ENCODE data around the gene CAMP. TPM values are rescaled to one million over a fixed set of nuclear protein-coding genes. Genes with fewer than 3 reads are reported as not detected.

The CAMP gene
- not detected for total RNA-seq

GRCh38 chr3:48222616-48223513 lies at the start of gene CAMP:
Gene CAMP (plus strand): TSS chr3:48223495. CDS start chr3:48223512, 17 bp downstream.
- H3K36me3 Mint-ChIP-seq (ENCODE audit: low read depth): no peaks in the 10 kb centered on the region
- H3K4me3 Mint-ChIP-seq: no peak within 1 kb of the TSS
- POLR2A ChIA-PET: no interaction called here
- H3K27me3 Mint-ChIP-seq: peaks cover 2% of the 10 kb centered on the region
- no peaks in the 10 kb centered on the region for H3K4me1 Mint-ChIP-seq
- CTCF ChIA-PET: no interaction called here
- no peaks in the 10 kb centered on the region for H3K9me3 Mint-ChIP-seq
- no peak for DNase-seq
- no peak within 1 kb of the TSS for H3K27ac Mint-ChIP-seq

GRCh38 chr3:48178072-48178471 lies 45.2 kb upstream of the CAMP start:
- peaks cover 84% of the 10 kb centered on the region for H3K36me3 Mint-ChIP-seq (ENCODE audit: low read depth)
- H3K9me3 Mint-ChIP-seq: no peaks in the 10 kb centered on the region
- ChIA-PET CTCF (no interaction called here), POLR2A (interaction anchor here (0.9 to 1.2 kb wide), 3 partner anchors 9 to 11 kb away, joined by 4 read pairs; partner anchors contain the start of gene CDC25A)
- H3K4me1 Mint-ChIP-seq: peaks cover 10% of the 10 kb centered on the region
- H3K27ac Mint-ChIP-seq: no peak overlapping the region
- DNase-seq: no peak
- no peak overlapping the region for H3K4me3 Mint-ChIP-seq
- H3K27me3 Mint-ChIP-seq: no peaks in the 10 kb centered on the region

GRCh38 chr3:48180021-48180420 lies 43.3 kb upstream of the CAMP start:
- ChIA-PET POLR2A (no interaction called here), CTCF (interaction anchor here (0.7 kb wide), 1 partner anchor 10 kb away, joined by 4 read pairs; no protein-coding TSS in a partner anchor)
- no peak for DNase-seq
- H3K4me1 Mint-ChIP-seq: peaks cover 19% of the 10 kb centered on the region
- H3K9me3 Mint-ChIP-seq: no peaks in the 10 kb centered on the region
- H3K4me3 Mint-ChIP-seq: no peak overlapping the region
- H3K36me3 Mint-ChIP-seq (ENCODE audit: low read depth): peaks cover 83% of the 10 kb centered on the region
- H3K27me3 Mint-ChIP-seq: no peaks in the 10 kb centered on the region
- no peak overlapping the region for H3K27ac Mint-ChIP-seq

GRCh38 chr3:48180531-48181253 lies 42.6 kb upstream of the CAMP start:
- no peak for DNase-seq
- H3K4me3 Mint-ChIP-seq: no peak overlapping the region
- no peaks in the 10 kb centered on the region for H3K9me3 Mint-ChIP-seq
- no peaks in the 10 kb centered on the region for H3K27me3 Mint-ChIP-seq
- POLR2A ChIA-PET: no interaction called here
- H3K27ac Mint-ChIP-seq: no peak overlapping the region
- H3K36me3 Mint-ChIP-seq (ENCODE audit: low read depth): peaks cover 84% of the 10 kb centered on the region
- CTCF ChIA-PET: interaction anchor here (0.6 kb wide), 1 partner anchor 319 kb away, joined by 3 read pairs; no protein-coding TSS in a partner anchor
- H3K4me1 Mint-ChIP-seq: peaks cover 25% of the 10 kb centered on the region

GRCh38 chr3:48184299-48184698 lies 39.0 kb upstream of the CAMP start:
- CTCF ChIA-PET: no interaction called here
- Mint-ChIP-seq H3K27ac (no peak overlapping the region), H3K4me3 (no peak overlapping the region), H3K4me1 (peaks cover 50% of the 10 kb centered on the region), H3K36me3 (ENCODE audit: low read depth) (peaks cover 72% of the 10 kb centered on the region), H3K9me3 (no peaks in the 10 kb centered on the region), H3K27me3 (no peaks in the 10 kb centered on the region)
- no peak for DNase-seq
- POLR2A ChIA-PET: no interaction called here

- peaks cover 51% of the 10 kb centered on the region for H3K4me1 Mint-ChIP-seq
- no peak overlapping the region for H3K27ac Mint-ChIP-seq
- peaks cover 64% of the 10 kb centered on the region for H3K36me3 Mint-ChIP-seq (ENCODE audit: low read depth)
- CTCF ChIA-PET: no interaction called here
- H3K27me3 Mint-ChIP-seq: no peaks in the 10 kb centered on the region
- POLR2A ChIA-PET: no interaction called here
- no peak overlapping the region for H3K4me3 Mint-ChIP-seq
- no peak for DNase-seq
- H3K9me3 Mint-ChIP-seq: no peaks in the 10 kb centered on the region
These were observed 38.2 kb upstream of the CAMP start for GRCh38 chr3:48185129-48185528.

GRCh38 chr3:48186631-48187300 lies 36.5 kb upstream of the CAMP start:
- H3K27me3 Mint-ChIP-seq: no peaks in the 10 kb centered on the region
- H3K36me3 Mint-ChIP-seq (ENCODE audit: low read depth): peaks cover 51% of the 10 kb centered on the region
- no peak for DNase-seq
- H3K4me1 Mint-ChIP-seq: peaks cover 46% of the 10 kb centered on the region
- peak overlapping the region; percentile 94 for H3K4me3 Mint-ChIP-seq
- no peaks in the 10 kb centered on the region for H3K9me3 Mint-ChIP-seq
- ChIA-PET CTCF (interaction anchor here (0.9 kb wide), 1 partner anchor 61 kb away, joined by 4 read pairs; no protein-coding TSS in a partner anchor), POLR2A (interaction anchor here (0.7 to 2.4 kb wide), 10 partner anchors 8 to 476 kb away, joined by 3 to 20 read pairs (median 6); partner anchors contain the start of genes CELSR3, DHX30 and ZNF589)
- peak overlapping the region; percentile 66 for H3K27ac Mint-ChIP-seq

- POLR2A ChIA-PET: interaction anchor here (0.7 to 2.4 kb wide), 14 partner anchors 8 to 476 kb away, joined by 3 to 20 read pairs (median 6); partner anchors contain the start of genes CCDC51, CELSR3, DHX30 and TMA7
- peak overlapping the region; percentile 66 for H3K27ac Mint-ChIP-seq
- peaks cover 46% of the 10 kb centered on the region for H3K36me3 Mint-ChIP-seq (ENCODE audit: low read depth)
- H3K4me1 Mint-ChIP-seq: peaks cover 46% of the 10 kb centered on the region
- no peak for DNase-seq
- peak overlapping the region; percentile 94 for H3K4me3 Mint-ChIP-seq
- CTCF ChIA-PET: interaction anchor here (0.9 kb wide), 1 partner anchor 61 kb away, joined by 4 read pairs; no protein-coding TSS in a partner anchor
- no peaks in the 10 kb centered on the region for H3K9me3 Mint-ChIP-seq
- H3K27me3 Mint-ChIP-seq: no peaks in the 10 kb centered on the region
These were observed 36.1 kb upstream of the CAMP start for GRCh38 chr3:48187301-48187578.

- CTCF ChIA-PET: interaction anchor here (0.9 to 1.6 kb wide), 3 partner anchors 53 to 213 kb away, joined by 4 to 9 read pairs (median 4); partner anchors contain the start of gene ZNF589
- peaks cover 41% of the 10 kb centered on the region for H3K36me3 Mint-ChIP-seq (ENCODE audit: low read depth)
- no peak for DNase-seq
- H3K4me3 Mint-ChIP-seq: peak overlapping the region; percentile 97
- POLR2A ChIA-PET: interaction anchor here (0.7 to 2.4 kb wide), 17 partner anchors 9 to 475 kb away, joined by 3 to 20 read pairs (median 5); partner anchors contain the start of genes CCDC51, CELSR3, DHX30 and TMA7
- H3K4me1 Mint-ChIP-seq: peaks cover 43% of the 10 kb centered on the region
- peak overlapping the region; percentile 75 for H3K27ac Mint-ChIP-seq
- H3K27me3 Mint-ChIP-seq: no peaks in the 10 kb centered on the region
- H3K9me3 Mint-ChIP-seq: no peaks in the 10 kb centered on the region
These were observed 35.6 kb upstream of the CAMP start for GRCh38 chr3:48187579-48188265.

- H3K27ac Mint-ChIP-seq: peak within 1 kb of the TSS; percentile 75
- H3K9me3 Mint-ChIP-seq: no peaks in the 10 kb centered on the region
- no peaks in the 10 kb centered on the region for H3K27me3 Mint-ChIP-seq
- peaks cover 35% of the 10 kb centered on the region for H3K36me3 Mint-ChIP-seq (ENCODE audit: low read depth)
- POLR2A ChIA-PET: interaction anchor here (0.8 to 2.4 kb wide), 15 partner anchors 10 to 474 kb away, joined by 3 to 20 read pairs (median 5); partner anchors contain the start of genes ATRIP, CCDC51, CELSR3 and DHX30
- DNase-seq: peak; percentile 97
- H3K4me3 Mint-ChIP-seq: peak within 1 kb of the TSS; percentile 97
- CTCF ChIA-PET: interaction anchor here (0.7 to 1.6 kb wide), 5 partner anchors 52 to 363 kb away, joined by 3 to 9 read pairs (median 4); partner anchors contain the start of gene ZNF589
- peaks cover 41% of the 10 kb centered on the region for H3K4me1 Mint-ChIP-seq
These were observed 34.8 kb upstream of the CAMP start, which contains the start of gene CDC25A for GRCh38 chr3:48188266-48189201. Gene CDC25A (minus strand): TSS chr3:48188417. CDS start chr3:48187947, 470 bp downstream.

GRCh38 chr3:48189321-48189720 lies 34.0 kb upstream of the CAMP start:
- peaks cover 38% of the 10 kb centered on the region for H3K4me1 Mint-ChIP-seq
- H3K27me3 Mint-ChIP-seq: no peaks in the 10 kb centered on the region
- CTCF ChIA-PET: interaction anchor here (1.2 to 2.1 kb wide), 4 partner anchors 52 to 364 kb away, joined by 3 to 9 read pairs (median 6); partner anchors contain the start of gene ZNF589
- H3K9me3 Mint-ChIP-seq: no peaks in the 10 kb centered on the region
- H3K36me3 Mint-ChIP-seq (ENCODE audit: low read depth): peaks cover 28% of the 10 kb centered on the region
- DNase-seq: no peak
- POLR2A ChIA-PET: interaction anchor here (1.3 to 2.4 kb wide), 4 partner anchors 12 to 284 kb away, joined by 4 to 20 read pairs (median 6); partner anchors contain the start of gene ZNF589
- no peak overlapping the region for H3K27ac Mint-ChIP-seq
- H3K4me3 Mint-ChIP-seq: no peak overlapping the region
